ENCODE measurements around the gene IER2.

GRCh38 chr19:13198634-13199033 lies 48.4 kb downstream of the IER2 start:
- no peak for TF ChIP-seq CTCF (IDR thresholded peaks at IDR 0.05)
- no peak for TF ChIP-seq EZH2 (IDR thresholded peaks at IDR 0.05)
- TF ChIP-seq EZH2phosphoT487 (IDR thresholded peaks at IDR 0.05) = no peak
